H9 (cell line): ENCODE results near the gene AGAP3. TPM values are rescaled to one million over a fixed set of nuclear protein-coding genes. Genes with fewer than 3 reads are reported as not detected.
A peak's percentile ranks its signal among the peaks of the same experiment; 100 is the strongest.

Experiments
- DNase-seq: peaks from one replicate; pipeline ENCODE4 v3.0.0-alpha.2; 2017
- H2AFZ ChIP-seq: one replicate; pipeline ENCODE4 v1.6.1; 2013; ENCODE audit warnings: mild to moderate bottlenecking, low read length, control low read depth, moderate library complexity
- H2AK5ac ChIP-seq: 2 replicates; pipeline ENCODE4 v1.6.1; 2013; ENCODE audit warnings: low read length, control low read depth, mixed read lengths; ENCODE audit not compliant: insufficient read length
- H2BK120ac ChIP-seq: one replicate; pipeline ENCODE4 v1.6.1; 2013; ENCODE audit warnings: low read depth, mild to moderate bottlenecking, low read length, control low read depth, inconsistent platforms; ENCODE audit not compliant: poor library complexity, severe bottlenecking
- H2BK12ac ChIP-seq: 2 replicates; pipeline ENCODE4 v1.6.1; 2013; ENCODE audit warnings: low read length, control low read depth, mixed read lengths, low read depth; ENCODE audit not compliant: insufficient read length
- H2BK15ac ChIP-seq: 2 replicates; pipeline ENCODE4 v1.6.1; 2013; ENCODE audit warnings: low read depth, low read length, control low read depth
- H2BK20ac ChIP-seq: one replicate; pipeline ENCODE4 v1.6.1; 2013; ENCODE audit warnings: low read depth, mild to moderate bottlenecking, low read length, control low read depth, inconsistent platforms; ENCODE audit not compliant: poor library complexity, severe bottlenecking
- H2BK5ac ChIP-seq: 2 replicates; pipeline ENCODE4 v1.6.1; 2013; ENCODE audit warnings: low read length, control low read depth, mixed read lengths; ENCODE audit not compliant: insufficient read length
- H3K14ac ChIP-seq: 2 replicates; pipeline ENCODE4 v1.6.1; 2013; ENCODE audit warnings: low read length, control low read depth; ENCODE audit not compliant: insufficient read depth
- H3K18ac ChIP-seq: 2 replicates; pipeline ENCODE4 v1.6.1; 2013; ENCODE audit warnings: low read depth, mild to moderate bottlenecking, mixed read lengths, low read length, control low read depth; ENCODE audit not compliant: insufficient read length
- H3K23ac ChIP-seq: 2 replicates; pipeline ENCODE4 v1.6.1; 2013; ENCODE audit warnings: low read length, control low read depth, mixed read lengths, low read depth; ENCODE audit not compliant: insufficient read length
- H3K23me2 ChIP-seq: 2 replicates; pipeline ENCODE4 v1.6.1; 2013; ENCODE audit warnings: low read depth, mild to moderate bottlenecking, mixed read lengths, low read length, control low read depth; ENCODE audit not compliant: insufficient read length, poor library complexity, severe bottlenecking
- H3K27ac ChIP-seq: 2 replicates; pipeline ENCODE4 v1.5.1; 2013; ENCODE audit warnings: low read length, control low read depth, mixed read lengths, low read depth; ENCODE audit not compliant: insufficient read length
- H3K27me3 ChIP-seq: 2 replicates; pipeline ENCODE4 v1.6.1; 2013; ENCODE audit warnings: low read length, control low read depth, inconsistent platforms; ENCODE audit not compliant: insufficient read depth
- H3K4ac ChIP-seq: 2 replicates; pipeline ENCODE4 v1.6.1; 2013; ENCODE audit warnings: low read depth, mild to moderate bottlenecking, control low read depth, inconsistent platforms, low read length, moderate library complexity
- H3K4me1 ChIP-seq: 2 replicates; pipeline ENCODE4 v1.6.1; 2013; ENCODE audit warnings: low read length, control low read depth, inconsistent platforms; ENCODE audit not compliant: insufficient read depth
- H3K4me2 ChIP-seq: 2 replicates; pipeline ENCODE4 v1.6.1; 2013; ENCODE audit warnings: low read length, control low read depth, mixed read lengths; ENCODE audit not compliant: insufficient read length, insufficient read depth
- H3K56ac ChIP-seq: 2 replicates; pipeline ENCODE4 v1.6.1; 2013; ENCODE audit warnings: low read depth, mild to moderate bottlenecking, mixed read lengths, low read length, control low read depth; ENCODE audit not compliant: insufficient read length
- H3K79me1 ChIP-seq: 2 replicates; pipeline ENCODE4 v1.6.1; 2013; ENCODE audit warnings: low read depth, mild to moderate bottlenecking, moderate library complexity, low read length, control low read depth, inconsistent platforms; ENCODE audit not compliant: insufficient read depth, poor library complexity, severe bottlenecking
- H3K79me2 ChIP-seq: 2 replicates; pipeline ENCODE4 v1.6.1; 2013; ENCODE audit warnings: low read length, control low read depth, inconsistent platforms; ENCODE audit not compliant: insufficient read depth
- H3K9ac ChIP-seq: 2 replicates; pipeline ENCODE4 v1.6.1; 2013; ENCODE audit warnings: low read length, control low read depth, mixed read lengths; ENCODE audit not compliant: insufficient read length; ENCODE audit errors: extremely low read depth
- H3K9me3 ChIP-seq: one replicate; pipeline ENCODE4 v1.6.1; 2013; ENCODE audit warnings: low read depth, low read length, inconsistent platforms; ENCODE audit not compliant: control insufficient read depth
- H3T11ph ChIP-seq: one replicate; pipeline ENCODE4 v1.6.1; 2013; ENCODE audit warnings: mild to moderate bottlenecking, low read length, control low read depth, inconsistent platforms
- H4K20me1 ChIP-seq: one replicate; pipeline ENCODE4 v1.6.1; 2013; ENCODE audit not compliant: control insufficient read depth, insufficient read length, insufficient read depth
- H4K5ac ChIP-seq: 2 replicates; pipeline ENCODE4 v1.6.1; 2013; ENCODE audit warnings: low read depth, mild to moderate bottlenecking, mixed read lengths, low read length, control low read depth; ENCODE audit not compliant: insufficient read length
- H4K8ac ChIP-seq: replicated peaks from 2 replicates; pipeline ENCODE4 v1.6.1; 2013; ENCODE audit warnings: low read length, control low read depth, mixed read lengths, low read depth; ENCODE audit not compliant: insufficient read length
- H4K91ac ChIP-seq: 2 replicates; pipeline ENCODE4 v1.6.1; 2013; ENCODE audit warnings: low read depth, mild to moderate bottlenecking, moderate library complexity, mixed read lengths, low read length, control low read depth; ENCODE audit not compliant: insufficient read length
- H3K27ac Mint-ChIP-seq, 3 experiments: 2 replicates in 2 of 3; 3 replicates in 1 of 3; pipeline ENCODE4 v1.8.0; 2020 to 2021; ENCODE audit warnings: mixed read lengths in 3 of 3, mild to moderate bottlenecking in 1 of 3, moderate library complexity in 1 of 3
- H3K27me3 Mint-ChIP-seq: 2 replicates; pipeline ENCODE4 v1.8.0; 2021; ENCODE audit warnings: low read depth, mild to moderate bottlenecking, moderate library complexity, mixed read lengths
- H3K36me3 Mint-ChIP-seq, 3 experiments: 2 replicates in 2 of 3; 3 replicates in 1 of 3; pipeline ENCODE4 v1.8.0; 2020 to 2021; ENCODE audit warnings: low read depth in 3 of 3, mixed read lengths in 3 of 3; ENCODE audit not compliant: insufficient read depth in 1 of 3
- H3K4me1 Mint-ChIP-seq, 2 experiments: 2 replicates each; pipeline ENCODE4 v1.8.0; 2020; ENCODE audit warnings: mixed read lengths in 2 of 2
- H3K4me3 Mint-ChIP-seq, 2 experiments: 2 replicates in 1 of 2; 3 replicates in 1 of 2; pipeline ENCODE4 v1.8.0; 2020 to 2021; ENCODE audit warnings: mild to moderate bottlenecking in 2 of 2, mixed read lengths in 2 of 2, moderate library complexity in 1 of 2
- H3K9me3 Mint-ChIP-seq, 2 experiments: 2 replicates in 1 of 2; 3 replicates in 1 of 2; pipeline ENCODE4 v1.8.0; 2020; ENCODE audit warnings: mild to moderate bottlenecking in 2 of 2, mixed read lengths in 2 of 2, moderate library complexity in 1 of 2
- CTCF ChIP-seq: fragments of 200-600 bp; sonication (generic); conservative IDR thresholded peaks from 3 replicates; pipeline ENCODE4 v1.8.0; 2021; ENCODE audit warnings: antibody characterized with exemption, mild to moderate bottlenecking
- WGBS: extraction: QIAGEN DNeasy Blood & Tissue Kit; methylation state at CpG from one replicate; pipeline ENCODE4 v1.1.7; 2013; ENCODE audit warnings: missing lambda C conversion rate, low lambda C conversion rate, mixed read lengths; ENCODE audit not compliant: insufficient read length; ENCODE audit errors: extremely low coverage; 5-methylcytosine and 5-hydroxymethylcytosine counted together
- total RNA-seq: library from RNA; stranded (reverse); gene quantifications from 2 replicates; pipeline ENCODE4 v1.2.1, GENCODE V29; 2021

The AGAP3 gene
- total RNA-seq, 1 experiment from 2014 or later = 97.7 TPM

GRCh38 chr7:151116603-151117440, 30.5 kb downstream of the AGAP3 start:
- Histone ChIP-seq H3K79me2 (peaks cover 3% of the 10 kb centered on the region; the same call in 1 of the 2 replicates), H4K91ac (no peak overlapping the region), H3K14ac (no peak overlapping the region), H2AFZ (no peak overlapping the region), H2BK12ac (no peak overlapping the region), H2BK5ac (no peak overlapping the region), H3K4me1 (peaks cover 7% of the 10 kb centered on the region; the same call in 1 of the 2 replicates), H3K18ac (no peak overlapping the region), H3K56ac (no peak overlapping the region), H4K5ac (no peak overlapping the region), H3K27ac (no peak overlapping the region), H3K23me2 (no peaks in the 10 kb centered on the region), H3K27me3 (no peaks in the 10 kb centered on the region), H2BK15ac (no peak overlapping the region), H4K20me1 (peaks cover 4% of the 10 kb centered on the region), H4K8ac (no peak overlapping the region), H2AK5ac (no peak overlapping the region), H3K9me3 (no peaks in the 10 kb centered on the region), H3K4ac (no peak overlapping the region), H2BK20ac (no peak overlapping the region), H3K4me2 (no peak overlapping the region), H3K9ac (no peak overlapping the region), H3K23ac (no peak overlapping the region), H2BK120ac (no peak overlapping the region), H3K79me1 (peaks cover 3% of the 10 kb centered on the region), H3T11ph (no peak overlapping the region)
- Mint-ChIP-seq H3K36me3 (peaks cover 24 to 39% (median 32%) of the 10 kb centered on the region in 3 experiments), H3K27me3 (peaks cover 6% of the 10 kb centered on the region), H3K4me3 (no peak overlapping the region; a peak in 1 of 5 replicates), H3K9me3 (no peaks in the 10 kb centered on the region), H3K4me1 (peaks cover 19 to 21% of the 10 kb centered on the region in 2 experiments), H3K27ac (0 out of 7 replicates have a peak overlapping the region, but pooled peaks of 1 of the 3 experiments have one; percentile 11)
- TF ChIP-seq CTCF = no peak
- DNase-seq = no peak
- WGBS = no CpG with 5 or more reads among the region's 27 CpGs
